ENCODE measurements around the gene SUGP2. TPM values are rescaled to one million over a fixed set of nuclear protein-coding genes. Genes with fewer than 3 reads are reported as not detected.
A peak's percentile ranks its signal among the peaks of the same experiment; 100 is the strongest.

SUGP2 gene
- total and polyA plus RNA-seq, 9 of the 15 experiments (the other 6 are each of a cell fraction or from before 2014, with no cell fraction given): 13.1 to 101 (median 63.1) TPM

- TF ChIP-seq ZNF589 (CRISPR knock-in tag; IDR thresholded peaks at IDR 0.05; ENCODE audit: low read depth): no peak
- TF ChIP-seq SMAD1 (IDR thresholded peaks at IDR 0.05; ENCODE audit: low read depth, low read length, partially characterized antibody): no peak
- no peak for TF ChIP-seq POLR3G (IDR thresholded peaks at IDR 0.05; ENCODE audit: extremely low read depth, insufficient read length, insufficient replicate concordance)
- TF ChIP-seq CLOCK (CRISPR knock-in tag; IDR thresholded peaks at IDR 0.05; ENCODE audit: borderline replicate concordance): no peak
- no peak for TF ChIP-seq CEBPG (CRISPR knock-in tag; IDR thresholded peaks at IDR 0.05)
- TF ChIP-seq CEBPG (tag; conservative IDR thresholded peaks at IDR 0.05 in 1 of 2, IDR thresholded peaks at IDR 0.05 in 1 of 2): no peak
- no peak for TF ChIP-seq TAF1 (IDR thresholded peaks at IDR 0.05; ENCODE audit: control insufficient read depth, extremely low read depth, insufficient read depth, low read length, severe bottlenecking)
- no peak for TF ChIP-seq CXXC5 (CRISPR knock-in tag; IDR thresholded peaks at IDR 0.05)
- TF ChIP-seq, protein P1, sequence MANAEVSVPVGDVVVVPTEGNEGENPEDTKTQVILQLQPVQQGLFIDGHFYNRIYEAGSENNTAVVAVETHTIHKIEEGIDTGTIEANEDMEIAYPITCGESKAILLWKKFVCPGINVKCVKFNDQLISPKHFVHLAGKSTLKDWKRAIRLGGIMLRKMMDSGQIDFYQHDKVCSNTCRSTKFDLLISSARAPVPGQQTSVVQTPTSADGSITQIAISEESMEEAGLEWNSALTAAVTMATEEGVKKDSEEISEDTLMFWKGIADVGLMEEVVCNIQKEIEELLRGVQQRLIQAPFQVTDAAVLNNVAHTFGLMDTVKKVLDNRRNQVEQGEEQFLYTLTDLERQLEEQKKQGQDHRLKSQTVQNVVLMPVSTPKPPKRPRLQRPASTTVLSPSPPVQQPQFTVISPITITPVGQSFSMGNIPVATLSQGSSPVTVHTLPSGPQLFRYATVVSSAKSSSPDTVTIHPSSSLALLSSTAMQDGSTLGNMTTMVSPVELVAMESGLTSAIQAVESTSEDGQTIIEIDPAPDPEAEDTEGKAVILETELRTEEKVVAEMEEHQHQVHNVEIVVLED (CRISPR knock-in tag; IDR thresholded peaks at IDR 0.05): no peak
- no peak for TF ChIP-seq CBX2 (IDR thresholded peaks at IDR 0.05; ENCODE audit: insufficient read depth, low read length, poor library complexity, severe bottlenecking)
- H3K36me3 ChIP-seq (ENCODE audit: control insufficient read depth, insufficient read depth, low read length): peaks cover 63% of the 10 kb centered on the region
- peak overlapping the region; percentile 17 to 24; a peak in 2 of 4 replicates for H3K9ac ChIP-seq (ENCODE audit: insufficient read depth in 1 of 2, low read depth in 2 of 2, low read length in 2 of 2)
- WGBS (ENCODE audit: insufficient coverage, low coverage, missing lambda C conversion rate): 68% methylated on average over 5 of the region's 5 CpGs
- no peaks in the 10 kb centered on the region for H3K9me3 ChIP-seq (replicated peaks; ENCODE audit: control insufficient read depth, insufficient read depth, low read depth, low read length)
- ChIA-PET CTCF (ENCODE audit: low intra/inter-chr PET ratio) (no interaction called here), POLR2A (no interaction called here)
- ATAC-seq: no peak
- H3K4me2 ChIP-seq (ENCODE audit: insufficient read depth, low read length): peak overlapping the region; percentile 88; the same call in 1 of the 2 replicates
- no peak overlapping the region for H2AFZ ChIP-seq (ENCODE audit: low read depth, low read length)
- no TSS peak for BruUV-seq (replicated peaks)
- H3K9me1 ChIP-seq (ENCODE audit: control insufficient read depth, insufficient read depth, low read length): no peaks in the 10 kb centered on the region
- peaks cover 4 to 27% of the 10 kb centered on the region in 2 experiments; a peak in 3 of 5 replicates for H3K4me1 ChIP-seq (replicated peaks in 1 of 2; ENCODE audit: control insufficient read depth in 2 of 2, insufficient read depth in 2 of 2, low read length in 2 of 2)
- H4K20me1 ChIP-seq (replicated peaks; ENCODE audit: control insufficient read depth, insufficient read depth, low read length): no peaks in the 10 kb centered on the region; the same call in none of the 2 replicates
- H3K79me2 ChIP-seq (ENCODE audit: control insufficient read depth, insufficient read depth, low read length): peaks cover 86% of the 10 kb centered on the region
- peak overlapping the region; percentile 98; the same call in 1 of the 2 replicates for H3K4me3 ChIP-seq
- H3K27me3 ChIP-seq (ENCODE audit: control insufficient read depth in 2 of 2, insufficient read depth in 2 of 2, low read length in 2 of 2): no peaks in the 10 kb centered on the region
- in situ Hi-C loops (cut with MboI) (no loop called here), intact Hi-C loops (cut with micrococcal nuclease) (loop anchor here (2.0 kb wide), 1 partner anchor 73 kb away; no protein-coding TSS in a partner anchor)
- no peak for DNase-seq (ENCODE audit: extremely low read depth in 1 of 4, low spot score in 3 of 4)
- no peak overlapping the region; the same call in 2 of the 3 replicates for H3K27ac ChIP-seq (ENCODE audit: extremely low read depth, low read depth, low read length)
- no peak for FAIRE-seq
Observed at GRCh38 chr19:19031891-19032290, 1.4 kb downstream of the SUGP2 start.

All from K562 (cell line).